Psoas muscle (tissue), 8 donors: Measurements from ENCODE around the gene KMT5B. TPM values are rescaled to one million over a fixed set of nuclear protein-coding genes. Genes with fewer than 3 reads are reported as not detected.

Source experiments
- ATAC-seq, 4 donors: fragments of 200-7000 bp; cut with Tn5 transposase; one replicate each; pipeline ENCODE4 v1.9.1; 2020; ENCODE audit warnings: moderate library complexity in 3 of 4, mild to moderate bottlenecking in 2 of 4
- DNase-seq, 2 donors: peaks; one replicate each; pipeline ENCODE4 v3.0.0-alpha.2; 2020
- H3K27ac ChIP-seq: fragments of 200-600 bp; one replicate; pipeline ENCODE4 v1.8.0; 2022
- H3K27me3 ChIP-seq, 3 donors: fragments of 200-600 bp in 1 of 3; one replicate each; pipeline versions ENCODE4 v1.6.1 to v1.8.0; 2013 to 2022; ENCODE audit warnings: low read length in 2 of 3, mild to moderate bottlenecking in 2 of 3, moderate library complexity in 1 of 3; ENCODE audit not compliant: insufficient read depth in 3 of 3
- H3K36me3 ChIP-seq, 2 donors: fragments of 200-600 bp in 1 of 2; one replicate each; pipeline versions ENCODE4 v1.6.1 to v1.8.0; 2013 to 2022; ENCODE audit warnings: low read depth in 1 of 2, mild to moderate bottlenecking in 1 of 2, moderate library complexity in 1 of 2; ENCODE audit not compliant: insufficient read depth in 1 of 2
- H3K4me1 ChIP-seq: fragments of 200-600 bp; one replicate; pipeline ENCODE4 v1.8.0; 2022
- H3K4me3 ChIP-seq: fragments of 200-600 bp; one replicate; pipeline ENCODE4 v1.8.0; 2022; ENCODE audit warnings: mild to moderate bottlenecking
- H3K9me3 ChIP-seq: fragments of 200-600 bp; one replicate; pipeline ENCODE4 v1.8.0; 2022
- WGBS, 3 donors: extraction: QIAGEN DNeasy Blood & Tissue Kit; methylation state at CpG; one replicate each; pipeline versions ENCODE4 v1.1.6 to v1.1.7; 2013; 5-methylcytosine and 5-hydroxymethylcytosine counted together
- intact Hi-C, 2 donors: fragments of 100-400 bp; cut with DNase I; formaldehyde crosslinking; loops; one replicate each; pipeline versions ENCODE4 v1.11.0 to v1.14.2; 2022
- polyA plus RNA-seq, 3 donors: library from polyadenylated mRNA; stranded (reverse); fragments of 200-250 nt; gene quantifications; one replicate each; pipeline ENCODE4 v1.2.3, GENCODE V29; 2013
- total RNA-seq, 4 donors: library from RNA; stranded (reverse); fragmentation: NEBNext Ultra II Directional in 2 of 4; extraction: Animal tissue kit (Norgen Biotek cat#: 25700) in 2 of 4; gene quantifications; one replicate each; pipeline versions ENCODE4 v1.2.1 to v1.2.4, GENCODE V29; 2021 to 2023
- TF ChIP-seq, protein P1 (sequence below): fragments of 200-600 bp; IDR thresholded peaks from one replicate; pipeline ENCODE4 v1.8.0; 2022; ENCODE audit warnings: antibody characterized with exemption
- donor health status: healthy with polysubstance abuse.
- donor health status: DM: no; HTN: no; CAD: no; lungs with moderate emphysema.
- donor health status: Bipolar disorder and iron deficiency.
- donor health status: healthy.
- donor health status: DM: yes; HTN: yes; CAD: no.
- donor health status: DM: no; HTN: no; CAD: no.
- donor health status: DM: no; HTN: no; CAD: no.
- donor health status: DM: yes; HTN: yes; CAD: no.

Gene KMT5B
- total and polyA plus RNA-seq, 7 donors = 9.8 to 27.6 (median 18.1) TPM

DNA sequence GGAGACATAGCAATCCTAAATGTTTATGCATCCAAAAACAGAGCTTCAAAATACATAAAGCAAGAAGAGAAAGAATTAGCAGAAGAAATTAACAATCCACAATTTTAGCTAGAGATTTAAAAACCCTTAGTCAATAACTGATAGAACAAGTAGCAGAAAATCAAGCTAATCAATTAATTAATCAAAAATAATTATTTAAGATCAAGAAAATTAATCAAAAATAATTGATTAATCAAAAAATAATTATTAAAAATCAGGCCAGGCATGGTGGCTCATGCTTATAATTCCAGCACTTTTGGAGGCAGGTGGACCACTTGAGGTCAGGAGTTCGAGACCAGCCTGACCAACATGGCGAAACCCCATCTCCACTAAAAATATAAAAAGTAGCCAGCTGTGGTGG is 29.5 kb upstream of the KMT5B start:
- TF ChIP-seq, protein P1, sequence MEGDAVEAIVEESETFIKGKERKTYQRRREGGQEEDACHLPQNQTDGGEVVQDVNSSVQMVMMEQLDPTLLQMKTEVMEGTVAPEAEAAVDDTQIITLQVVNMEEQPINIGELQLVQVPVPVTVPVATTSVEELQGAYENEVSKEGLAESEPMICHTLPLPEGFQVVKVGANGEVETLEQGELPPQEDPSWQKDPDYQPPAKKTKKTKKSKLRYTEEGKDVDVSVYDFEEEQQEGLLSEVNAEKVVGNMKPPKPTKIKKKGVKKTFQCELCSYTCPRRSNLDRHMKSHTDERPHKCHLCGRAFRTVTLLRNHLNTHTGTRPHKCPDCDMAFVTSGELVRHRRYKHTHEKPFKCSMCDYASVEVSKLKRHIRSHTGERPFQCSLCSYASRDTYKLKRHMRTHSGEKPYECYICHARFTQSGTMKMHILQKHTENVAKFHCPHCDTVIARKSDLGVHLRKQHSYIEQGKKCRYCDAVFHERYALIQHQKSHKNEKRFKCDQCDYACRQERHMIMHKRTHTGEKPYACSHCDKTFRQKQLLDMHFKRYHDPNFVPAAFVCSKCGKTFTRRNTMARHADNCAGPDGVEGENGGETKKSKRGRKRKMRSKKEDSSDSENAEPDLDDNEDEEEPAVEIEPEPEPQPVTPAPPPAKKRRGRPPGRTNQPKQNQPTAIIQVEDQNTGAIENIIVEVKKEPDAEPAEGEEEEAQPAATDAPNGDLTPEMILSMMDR = no peak
- no peaks in the 10 kb centered on the region for H3K4me1 ChIP-seq
- H3K9me3 ChIP-seq = no peaks in the 10 kb centered on the region
- H3K36me3 ChIP-seq = no peaks in the 10 kb centered on the region
- no peak overlapping the region for H3K27ac ChIP-seq
- intact Hi-C loops = no loop called here
- WGBS, 3 donors = 98 to 100% (median 98%) methylated on average over 2 of the region's 2 CpGs
- DNase-seq (no peak), ATAC-seq (no peak)
- H3K4me3 ChIP-seq = no peak overlapping the region
- H3K27me3 ChIP-seq = no peaks in the 10 kb centered on the region

DNA sequence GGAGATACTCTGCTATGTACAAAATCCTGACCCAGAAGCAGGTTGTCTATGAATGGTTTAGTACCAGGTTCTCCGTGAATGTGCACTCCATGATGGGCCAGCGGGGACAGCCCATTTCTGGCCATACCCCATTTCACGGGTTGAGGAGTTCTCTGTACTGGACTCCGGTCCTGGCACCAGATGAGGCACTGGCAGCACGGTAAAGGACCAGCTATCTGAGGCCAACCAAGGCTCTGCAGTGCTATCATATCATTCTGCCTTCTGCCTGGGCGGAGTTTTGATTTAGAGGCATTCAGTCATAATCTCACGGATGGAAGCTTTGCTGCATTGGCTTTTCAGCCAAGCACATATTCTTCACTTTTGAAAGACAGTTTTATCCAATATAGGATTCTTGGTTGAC is 18.5 kb upstream of the KMT5B start:
- intact Hi-C loops = no loop called here
- TF ChIP-seq, protein P1 = no peak
- H3K27ac ChIP-seq = no peak overlapping the region
- H3K4me1 ChIP-seq = no peaks in the 10 kb centered on the region
- peaks cover 3% of the 10 kb centered on the region for H3K9me3 ChIP-seq
- H3K4me3 ChIP-seq = no peak overlapping the region
- no peaks in the 10 kb centered on the region for H3K36me3 ChIP-seq
- no peak for DNase-seq
- no peaks in the 10 kb centered on the region for H3K27me3 ChIP-seq
- WGBS, 3 donors = 65 to 83% (median 68%) methylated on average over 7 of the region's 7 CpGs
- ATAC-seq = no peak

- TF ChIP-seq, protein P1 = no peak
- no peak overlapping the region for H3K27ac ChIP-seq
- H3K27me3 ChIP-seq = no peaks in the 10 kb centered on the region
- 79 to 83% (median 80%) methylated on average over 1 of the region's 1 CpG for WGBS, 3 donors
- intact Hi-C loops = no loop called here
- H3K4me1 ChIP-seq = no peaks in the 10 kb centered on the region
- no peak for ATAC-seq
- H3K36me3 ChIP-seq = no peaks in the 10 kb centered on the region
- DNase-seq = no peak
- peaks cover 3% of the 10 kb centered on the region for H3K9me3 ChIP-seq
- H3K4me3 ChIP-seq = no peak overlapping the region
Observed at GRCh38 chr11:68229601-68230000, 16.5 kb upstream of the KMT5B start.

DNA sequence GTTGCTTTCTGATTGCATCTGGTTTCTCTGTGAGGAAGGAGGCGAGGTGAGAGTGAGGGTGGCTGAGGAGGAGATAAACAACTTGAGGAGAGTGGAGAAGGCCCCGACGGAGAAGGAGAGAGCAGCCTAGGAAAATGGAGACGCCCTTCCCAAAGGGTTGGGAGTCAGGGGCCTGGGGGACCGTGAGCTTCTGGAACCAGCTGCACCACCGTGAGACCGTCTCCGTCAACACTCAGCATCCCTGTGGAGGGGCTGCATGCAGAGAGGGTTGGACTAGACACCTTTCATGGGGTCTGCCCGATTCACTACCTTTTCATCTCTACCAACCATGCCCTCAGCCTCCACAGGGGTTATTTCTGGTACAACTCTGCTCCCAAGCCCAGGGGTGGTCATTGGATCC is 13.3 kb upstream of the KMT5B start:
- intact Hi-C loops = no loop called here
- ATAC-seq (no peak), DNase-seq (no peak)
- TF ChIP-seq, protein P1 = no peak
- Histone ChIP-seq H3K9me3 (peaks cover 3% of the 10 kb centered on the region), H3K36me3 (no peaks in the 10 kb centered on the region), H3K4me1 (no peaks in the 10 kb centered on the region), H3K4me3 (no peak overlapping the region), H3K27me3 (no peaks in the 10 kb centered on the region), H3K27ac (no peak overlapping the region)
- WGBS, 3 donors = 91 to 93% (median 92%) methylated on average over 9 of the region's 9 CpGs

GRCh38 chr11:68224606-68225005 is 11.5 kb upstream of the KMT5B start:
- H3K4me3 ChIP-seq = no peak overlapping the region
- H3K27me3 ChIP-seq = no peaks in the 10 kb centered on the region
- TF ChIP-seq, protein P1 = no peak
- DNase-seq (no peak), ATAC-seq (no peak)
- 90 to 91% (median 90%) methylated on average over 11 of the region's 11 CpGs for WGBS, 3 donors
- peaks cover 2% of the 10 kb centered on the region for H3K9me3 ChIP-seq
- no peaks in the 10 kb centered on the region for H3K36me3 ChIP-seq
- intact Hi-C loops = no loop called here
- H3K27ac ChIP-seq = no peak overlapping the region
- H3K4me1 ChIP-seq = no peaks in the 10 kb centered on the region
